BLaER1 (cell line): ENCODE measurements around the gene LINS1.
"Not testable (repeated sequence)": the region's sequence is repeated elsewhere in the genome, so short reads cannot be mapped to it uniquely, and the experiment has no call there.

Experiments used
- H3K27ac ChIP-seq: shearing (Covaris generic); formaldehyde crosslinking; 2 replicates; pipeline ENCODE4 v1.8.1; 2022
- H3K27me3 ChIP-seq: shearing (Covaris generic); formaldehyde crosslinking; 2 replicates; pipeline ENCODE4 v1.8.1; 2022
- H3K36me3 ChIP-seq: shearing (Covaris generic); formaldehyde crosslinking; 2 replicates; pipeline ENCODE4 v1.8.1; 2022
- H3K4me1 ChIP-seq: shearing (Covaris generic); formaldehyde crosslinking; 2 replicates; pipeline ENCODE4 v1.8.1; 2022
- H3K4me2 ChIP-seq: shearing (Covaris generic); formaldehyde crosslinking; 2 replicates; pipeline ENCODE4 v1.8.1; 2022
- H3K4me3 ChIP-seq: shearing (Covaris generic); formaldehyde crosslinking; 2 replicates; pipeline ENCODE4 v1.8.1; 2022
- H3K9ac ChIP-seq: shearing (Covaris generic); formaldehyde crosslinking; 2 replicates; pipeline ENCODE4 v1.8.1; 2022
- H3K9me3 ChIP-seq: shearing (Covaris generic); formaldehyde crosslinking; 2 replicates; pipeline ENCODE4 v1.8.1; 2022
- H4K20me1 ChIP-seq: shearing (Covaris generic); formaldehyde crosslinking; 2 replicates; pipeline ENCODE4 v1.8.1; 2022
- Cebpa-rat ChIP-seq: shearing (Covaris generic); IDR thresholded peaks from 2 replicates; pipeline ENCODE4 v1.8.1; 2022

The LINS1 gene

DNA sequence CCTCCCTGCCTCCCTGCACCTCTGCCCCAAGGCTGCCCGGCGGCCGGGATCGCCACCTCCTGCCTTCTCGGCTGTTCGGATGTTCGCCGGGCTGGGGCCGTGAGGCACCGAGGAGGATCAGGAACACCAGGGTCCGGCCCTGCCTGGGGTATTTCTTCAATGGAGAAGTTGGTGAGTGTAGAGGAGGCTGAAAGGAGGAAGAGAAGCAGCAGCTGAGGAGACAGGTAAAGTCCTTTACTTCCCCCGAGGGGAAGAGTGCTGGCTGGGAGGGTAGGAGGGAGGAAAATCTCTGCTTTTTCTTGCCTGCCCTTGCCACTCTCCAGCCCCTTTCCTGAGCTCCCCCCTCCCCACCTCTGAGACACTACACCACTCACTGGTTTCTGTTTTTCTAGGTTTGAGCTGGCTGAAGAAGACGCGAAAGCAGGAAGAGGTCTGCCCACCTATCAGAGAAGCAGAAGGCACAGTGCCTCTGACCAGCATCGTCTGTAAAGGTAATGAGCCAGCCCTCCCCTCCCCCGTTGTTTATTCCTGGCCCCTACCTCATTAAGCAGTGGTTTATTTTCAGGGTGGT lies 924 bp upstream of the LINS1 start:
- peaks cover 26% of the 10 kb centered on the region for H3K36me3 ChIP-seq
- no peaks in the 10 kb centered on the region for H3K27me3 ChIP-seq
- H4K20me1 ChIP-seq, result peaks cover 26% of the 10 kb centered on the region; the same call in 1 of the 2 replicates
- no peaks in the 10 kb centered on the region for H3K9me3 ChIP-seq
- no peak for TF ChIP-seq Cebpa-rat
- peak overlapping the region; percentile 86 for H3K4me2 ChIP-seq
- peak overlapping the region; percentile 76 for H3K27ac ChIP-seq
- peak overlapping the region; percentile 84 for H3K9ac ChIP-seq
- H3K4me1 ChIP-seq, result peaks cover 34% of the 10 kb centered on the region
- peak overlapping the region; percentile 92 for H3K4me3 ChIP-seq

DNA sequence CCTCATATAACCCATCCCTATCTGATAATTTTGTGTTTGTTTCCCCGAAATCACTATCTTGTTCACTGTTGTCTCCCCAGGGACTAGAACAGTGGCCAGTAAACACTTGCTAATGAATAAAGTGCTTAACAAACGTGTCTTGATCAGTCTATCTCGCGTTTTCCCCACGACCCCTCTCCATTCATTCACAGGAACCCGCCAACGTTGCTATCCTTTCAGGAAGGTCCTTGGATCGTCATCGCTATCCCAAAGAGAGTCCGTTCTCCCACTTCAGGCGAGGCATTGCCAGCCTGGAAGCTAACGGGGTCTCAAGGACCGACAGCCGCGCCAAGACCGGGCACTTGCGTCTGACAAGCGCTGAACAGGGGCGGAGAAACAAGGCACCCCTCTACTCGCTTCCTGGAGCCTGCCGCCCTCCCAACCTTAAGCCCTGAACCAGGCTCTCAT lies 344 bp downstream of the LINS1 start:
- Histone ChIP-seq H3K27ac (peak overlapping the region; percentile 60), H3K4me2 (peak overlapping the region; percentile 92), H4K20me1 (peaks cover 24% of the 10 kb centered on the region; the same call in 1 of the 2 replicates), H3K36me3 (peaks cover 22% of the 10 kb centered on the region), H3K27me3 (no peaks in the 10 kb centered on the region), H3K4me1 (peaks cover 46% of the 10 kb centered on the region), H3K4me3 (peak overlapping the region; percentile 92), H3K9ac (peak overlapping the region; percentile 86), H3K9me3 (no peaks in the 10 kb centered on the region)
- no peak for TF ChIP-seq Cebpa-rat

DNA sequence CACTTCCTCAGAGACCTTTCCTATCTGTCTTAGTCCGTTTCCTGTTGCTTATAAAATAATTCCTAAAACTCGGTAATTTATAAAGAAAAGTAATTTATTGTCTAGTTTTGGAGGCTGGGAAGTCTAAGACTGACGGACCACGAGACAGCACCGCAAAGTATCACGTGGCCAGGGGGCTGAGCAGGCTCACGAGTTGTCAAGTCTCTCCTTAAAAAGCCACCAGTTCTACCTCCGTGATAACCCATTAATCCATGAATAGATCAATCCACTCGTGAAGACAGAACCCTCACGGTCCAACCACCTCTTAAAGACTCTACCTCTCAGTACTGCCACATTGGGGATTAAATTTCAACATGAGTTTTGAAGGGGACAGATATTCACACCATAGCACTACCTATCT lies 821 bp downstream of the LINS1 start:
- Histone ChIP-seq H3K4me3 (peak overlapping the region; percentile 92), H3K36me3 (peaks cover 19% of the 10 kb centered on the region), H3K27ac (peak overlapping the region; percentile 60), H3K4me2 (peak overlapping the region; percentile 92), H4K20me1 (peaks cover 24% of the 10 kb centered on the region; the same call in 1 of the 2 replicates), H3K27me3 (no peaks in the 10 kb centered on the region), H3K4me1 (peaks cover 48% of the 10 kb centered on the region), H3K9me3 (no peaks in the 10 kb centered on the region), H3K9ac (peak overlapping the region; percentile 86)
- no peak for TF ChIP-seq Cebpa-rat

DNA sequence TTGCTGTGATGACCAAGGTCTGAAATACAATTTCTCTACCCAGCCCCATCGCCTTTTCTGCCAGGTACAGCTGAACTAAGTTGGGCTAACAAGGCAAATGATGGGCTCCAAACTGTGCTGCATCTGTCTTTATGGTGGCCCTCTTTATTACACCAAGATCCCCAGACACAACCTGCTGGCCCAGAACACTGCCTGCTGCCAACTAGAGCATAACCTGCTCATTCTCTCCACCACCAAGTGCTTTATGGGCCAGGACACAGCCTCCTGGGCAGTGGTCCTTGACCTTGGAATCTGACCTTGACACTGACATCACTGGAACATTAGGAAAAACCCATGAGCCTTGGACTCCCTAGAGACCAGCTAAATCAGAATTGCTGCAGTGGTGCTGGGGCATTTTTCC lies 3.3 kb downstream of the LINS1 start:
- no peak overlapping the region for H3K27ac ChIP-seq

DNA sequence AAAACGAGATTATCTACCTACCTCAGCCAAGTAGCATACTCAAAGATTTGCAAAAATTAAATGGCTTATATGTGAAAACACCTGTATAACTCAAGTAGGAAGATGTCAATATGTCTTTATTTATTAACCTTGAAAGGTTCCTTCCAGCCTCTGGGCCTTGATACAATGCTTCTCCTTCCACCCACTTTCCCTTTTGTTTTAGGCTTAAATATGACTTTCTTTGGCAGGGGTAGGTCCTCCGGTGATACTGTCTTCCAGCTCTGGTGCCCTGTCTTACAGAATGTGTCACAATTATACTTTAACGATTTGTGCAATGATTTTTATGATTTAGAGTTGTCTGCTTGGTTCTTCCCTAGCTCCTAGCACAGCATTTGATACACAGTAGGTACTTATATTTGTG lies 4.1 kb downstream of the LINS1 start:
- H3K27ac ChIP-seq, result no peak overlapping the region
- no peak overlapping the region for H3K9ac ChIP-seq
- H3K36me3 ChIP-seq, result peaks cover 9% of the 10 kb centered on the region
- TF ChIP-seq Cebpa-rat, result no peak
- no peaks in the 10 kb centered on the region for H3K27me3 ChIP-seq
- peaks cover 21% of the 10 kb centered on the region; the same call in 1 of the 2 replicates for H4K20me1 ChIP-seq
- no peak overlapping the region for H3K4me2 ChIP-seq
- no peaks in the 10 kb centered on the region for H3K9me3 ChIP-seq
- no peak overlapping the region for H3K4me3 ChIP-seq
- H3K4me1 ChIP-seq, result peaks cover 34% of the 10 kb centered on the region

More for the DNA sequence above, 3.3 kb downstream of the LINS1 start:
- no peak for TF ChIP-seq Cebpa-rat
- peaks cover 21% of the 10 kb centered on the region; the same call in 1 of the 2 replicates for H4K20me1 ChIP-seq
- no peak overlapping the region for H3K9ac ChIP-seq
- no peak overlapping the region for H3K4me3 ChIP-seq
- no peaks in the 10 kb centered on the region for H3K27me3 ChIP-seq
- H3K36me3 ChIP-seq, result peaks cover 9% of the 10 kb centered on the region
- no peak overlapping the region for H3K4me2 ChIP-seq
- no peaks in the 10 kb centered on the region for H3K9me3 ChIP-seq
- H3K4me1 ChIP-seq, result peaks cover 39% of the 10 kb centered on the region

DNA sequence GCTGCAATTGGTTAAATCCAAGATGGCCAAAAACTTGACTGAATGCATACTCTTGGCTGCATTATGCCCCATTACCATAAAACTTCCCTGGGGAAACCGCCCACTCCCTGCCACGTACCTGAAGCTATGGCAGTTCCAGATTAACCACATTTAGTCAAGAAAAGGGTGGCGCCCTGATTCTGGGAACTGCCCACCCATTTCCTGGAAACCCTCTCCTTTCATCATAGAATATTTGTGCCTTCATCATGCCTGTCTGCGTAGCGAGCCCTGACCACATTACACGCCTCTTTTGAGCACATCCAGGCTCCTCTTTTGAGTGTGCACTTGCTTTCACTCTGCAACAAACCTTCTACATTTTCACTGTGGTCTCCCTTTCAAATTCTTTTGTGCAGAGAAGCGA lies 5.2 kb downstream of the LINS1 start:
- H3K4me3 ChIP-seq, result no peak overlapping the region
- H3K36me3 ChIP-seq, result peaks cover 14% of the 10 kb centered on the region
- H3K9ac ChIP-seq, result no peak overlapping the region
- no peaks in the 10 kb centered on the region for H3K27me3 ChIP-seq
- peaks cover 34% of the 10 kb centered on the region for H3K4me1 ChIP-seq
- H3K4me2 ChIP-seq, result peak overlapping the region; percentile 37
- peaks cover 21% of the 10 kb centered on the region; the same call in 1 of the 2 replicates for H4K20me1 ChIP-seq
- H3K9me3 ChIP-seq, result peaks cover 10% of the 10 kb centered on the region
- TF ChIP-seq Cebpa-rat, result no peak
- H3K27ac ChIP-seq, result no peak overlapping the region

DNA sequence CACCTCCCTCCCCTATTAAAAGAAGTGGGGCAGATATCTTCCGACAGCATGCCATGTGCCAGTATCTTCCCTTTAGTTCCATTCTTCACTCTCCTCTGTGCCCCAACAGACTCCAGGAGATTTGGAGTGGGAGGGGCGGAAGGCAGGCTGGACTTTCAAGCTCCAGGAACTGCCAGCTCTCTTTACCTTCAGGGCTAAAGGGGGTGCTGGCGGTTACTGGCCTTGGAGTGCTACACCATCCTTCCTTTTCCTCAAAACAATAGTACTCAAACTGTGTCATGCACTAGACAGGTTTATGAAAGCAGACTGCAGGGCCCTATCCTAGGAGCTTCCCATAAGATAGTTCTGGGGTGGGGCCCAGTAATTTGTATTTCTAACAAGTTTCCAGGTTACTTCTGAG lies 6.0 kb downstream of the LINS1 start:
- Histone ChIP-seq H4K20me1 (peaks cover 21% of the 10 kb centered on the region; the same call in 1 of the 2 replicates), H3K27ac (no peak overlapping the region), H3K4me3 (no peak overlapping the region), H3K27me3 (no peaks in the 10 kb centered on the region), H3K4me2 (no peak overlapping the region), H3K4me1 (peaks cover 29% of the 10 kb centered on the region), H3K9ac (no peak overlapping the region), H3K9me3 (peaks cover 18% of the 10 kb centered on the region), H3K36me3 (peaks cover 23% of the 10 kb centered on the region)
- no peak for TF ChIP-seq Cebpa-rat

DNA sequence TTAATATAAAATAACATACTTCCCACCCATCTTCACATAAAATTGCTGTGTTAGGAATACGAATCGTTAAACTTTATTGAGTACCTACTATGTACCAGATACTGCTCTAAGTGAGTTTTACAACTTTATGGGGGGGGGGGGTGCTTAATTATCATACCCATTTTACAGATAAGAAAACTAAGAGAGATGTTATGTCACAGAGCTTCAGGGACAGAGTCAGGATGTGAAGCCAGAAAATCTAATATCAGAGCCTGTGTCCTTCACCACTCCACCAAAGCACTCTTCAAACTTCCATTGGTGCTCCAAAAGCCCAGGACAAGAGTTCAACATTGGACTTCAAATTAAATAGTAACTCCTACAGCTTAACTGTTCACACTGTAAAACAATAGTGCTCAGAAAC lies 8.6 kb downstream of the LINS1 start:
- Histone ChIP-seq H3K36me3 (peaks cover 38% of the 10 kb centered on the region), H3K4me2 (no peak overlapping the region), H3K4me1 (peaks cover 15% of the 10 kb centered on the region), H3K27ac (no peak overlapping the region), H3K4me3 (no peak overlapping the region), H3K27me3 (no peaks in the 10 kb centered on the region), H4K20me1 (peaks cover 18% of the 10 kb centered on the region; the same call in 1 of the 2 replicates), H3K9me3 (peaks cover 44% of the 10 kb centered on the region), H3K9ac (no peak overlapping the region)
- TF ChIP-seq Cebpa-rat, result no peak

DNA sequence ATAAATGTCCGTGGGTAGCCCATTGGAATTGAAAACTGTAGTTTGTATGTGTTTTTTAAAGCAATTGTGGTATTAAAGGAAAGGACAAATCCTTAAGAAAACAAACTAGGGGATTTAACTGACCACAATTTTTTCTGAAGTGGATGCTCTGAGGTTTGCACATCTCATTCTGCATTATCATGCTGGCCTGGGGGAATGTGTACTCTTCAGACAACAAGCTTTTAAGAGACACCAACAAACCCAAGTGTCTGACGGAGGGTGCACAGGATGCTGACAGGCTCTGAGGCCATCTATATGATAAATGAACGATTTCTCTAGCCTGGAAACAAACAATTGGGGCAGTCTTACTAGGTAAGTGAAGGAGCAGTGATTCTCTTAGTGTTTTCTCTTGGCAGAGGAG lies 9.1 kb downstream of the LINS1 start:
- TF ChIP-seq Cebpa-rat, result no peak
- H3K4me1 ChIP-seq, result peaks cover 14% of the 10 kb centered on the region
- H3K9me3 ChIP-seq, result peaks cover 49% of the 10 kb centered on the region

DNA sequence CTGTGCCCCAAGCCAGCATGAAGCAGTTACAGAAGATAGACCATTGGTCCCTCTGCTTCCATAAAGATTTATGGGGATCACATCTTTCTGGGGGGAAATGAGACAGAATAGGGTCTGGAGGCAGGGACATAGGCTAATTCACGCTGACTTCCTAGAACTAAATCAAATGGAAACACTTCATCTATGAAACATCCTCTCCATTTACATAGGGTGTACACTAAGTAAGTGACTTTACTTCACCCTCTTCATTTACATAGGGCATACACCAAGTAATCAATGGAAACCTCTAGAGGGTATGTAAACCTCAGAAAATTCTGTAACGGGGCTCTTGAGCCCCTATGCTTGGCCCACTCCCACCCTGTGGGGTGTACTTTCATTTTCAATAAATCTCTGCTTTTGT lies 10.1 kb downstream of the LINS1 start:
- Histone ChIP-seq H3K9ac (no peak overlapping the region), H3K4me1 (peaks cover 5% of the 10 kb centered on the region), H4K20me1 (0 out of 2 replicates have a peak, but pooled peaks cover 8% of the 10 kb centered on the region), H3K36me3 (peaks cover 51% of the 10 kb centered on the region), H3K9me3 (peaks cover 60% of the 10 kb centered on the region), H3K27me3 (no peaks in the 10 kb centered on the region), H3K4me3 (no peak overlapping the region), H3K27ac (no peak overlapping the region), H3K4me2 (no peak overlapping the region)
- TF ChIP-seq Cebpa-rat, result no peak

More for the DNA sequence above, 9.1 kb downstream of the LINS1 start:
- peaks cover 40% of the 10 kb centered on the region for H3K36me3 ChIP-seq
- no peak overlapping the region for H3K9ac ChIP-seq
- H3K27me3 ChIP-seq, result no peaks in the 10 kb centered on the region
- no peak overlapping the region for H3K27ac ChIP-seq
- no peak overlapping the region for H3K4me3 ChIP-seq
- H3K4me2 ChIP-seq, result no peak overlapping the region
- H4K20me1 ChIP-seq, result 0 out of 2 replicates have a peak, but pooled peaks cover 12% of the 10 kb centered on the region

DNA sequence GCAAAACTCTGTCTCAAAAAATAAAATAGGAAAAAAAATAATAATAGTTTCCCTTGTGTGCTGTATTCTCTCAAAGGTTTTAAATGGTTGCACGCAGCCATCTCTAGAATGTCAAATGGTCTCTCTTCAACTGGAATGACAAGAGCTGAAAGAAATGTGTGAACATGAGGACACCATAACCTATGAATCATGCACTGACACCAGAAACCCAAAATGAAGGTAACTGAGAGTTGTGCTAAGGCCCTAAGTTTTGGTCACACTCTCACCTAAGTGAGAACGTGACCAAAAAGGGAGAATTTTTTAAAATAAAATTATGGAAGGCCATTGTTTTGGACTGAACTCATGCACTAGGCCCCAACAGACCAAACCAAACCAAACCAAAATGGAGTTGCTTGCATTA lies 10.8 kb downstream of the LINS1 start:
- H4K20me1 ChIP-seq, H3K27ac ChIP-seq, H3K4me2 ChIP-seq, H3K9ac ChIP-seq, H3K4me1 ChIP-seq, H3K27me3 ChIP-seq, H3K4me3 ChIP-seq: not testable (repeated sequence)
- H3K36me3 ChIP-seq, result peaks cover 54% of the 10 kb centered on the region
- H3K9me3 ChIP-seq, result peaks cover 64% of the 10 kb centered on the region
